CD14-positive monocyte (primary cell): ENCODE measurements around the gene MARCHF9. TPM values are rescaled to one million over a fixed set of nuclear protein-coding genes. Genes with fewer than 3 reads are reported as not detected.
A peak's percentile ranks its signal among the peaks of the same experiment; 100 is the strongest.

Experiments
- DNase-seq, 3 donors: peaks; one replicate each; pipeline ENCODE4 v3.0.0-alpha.2; 2011 to 2022
- H2AFZ ChIP-seq: 2 replicates; pipeline ENCODE4 v1.6.0; 2012; ENCODE audit warnings: mild to moderate bottlenecking, low read depth, low read length, inconsistent platforms; ENCODE audit not compliant: insufficient read depth, poor library complexity, severe bottlenecking
- H3K27ac ChIP-seq, 2 donors: 1 replicate in 1 of 2; 2 replicates in 1 of 2; pipeline ENCODE4 v1.5.1; 2012 to 2013; ENCODE audit warnings: low read length in 2 of 2, control low read depth in 1 of 2, inconsistent platforms in 1 of 2, low read depth in 1 of 2, mild to moderate bottlenecking in 1 of 2
- H3K27me3 ChIP-seq, 2 donors: one replicate each; pipeline versions ENCODE4 v1.6.0 to v1.6.1; 2011 to 2013; ENCODE audit warnings: low read length in 2 of 2; ENCODE audit not compliant: control insufficient read depth in 2 of 2, insufficient read depth in 2 of 2
- H3K36me3 ChIP-seq, 2 donors: replicated peaks in 1 of 2; 1 replicate in 1 of 2; 2 replicates in 1 of 2; pipeline versions ENCODE4 v1.5.1 to v1.6.1; 2012 to 2013; ENCODE audit warnings: low read length in 2 of 2, control low read depth in 1 of 2, inconsistent platforms in 1 of 2, mild to moderate bottlenecking in 1 of 2; ENCODE audit not compliant: insufficient read depth in 2 of 2, control insufficient read depth in 1 of 2
- H3K4me1 ChIP-seq, 2 donors: 1 replicate in 1 of 2; 2 replicates in 1 of 2; pipeline versions ENCODE4 v1.5.1 to v1.6.1; 2012 to 2013; ENCODE audit warnings: low read length in 2 of 2, control low read depth in 1 of 2, inconsistent platforms in 1 of 2, mild to moderate bottlenecking in 1 of 2, moderate library complexity in 1 of 2; ENCODE audit not compliant: insufficient read depth in 2 of 2, control insufficient read depth in 1 of 2
- H3K4me2 ChIP-seq: replicated peaks from 2 replicates; pipeline ENCODE3; 2012; ENCODE audit warnings: low read length, moderate library complexity, mild to moderate bottlenecking; ENCODE audit not compliant: poor library complexity, severe bottlenecking; ENCODE audit errors: extremely low read depth
- H3K4me3 ChIP-seq, 3 experiments: fragments of 200-600 bp in 1 of 3; sonication (generic) in 1 of 3; replicated peaks in 1 of 3; 1 replicate in 2 of 3; 2 replicates in 1 of 3; pipeline ENCODE4 v1.5.1; 2011 to 2013; ENCODE audit warnings: low read length in 3 of 3, mild to moderate bottlenecking in 3 of 3, control low read depth in 2 of 3, low read depth in 2 of 3, inconsistent platforms in 1 of 3, moderate library complexity in 1 of 3
- H3K79me2 ChIP-seq: 2 replicates; pipeline ENCODE4 v1.6.0; 2012; ENCODE audit warnings: mild to moderate bottlenecking, control low read depth, inconsistent platforms, low read length, moderate library complexity; ENCODE audit not compliant: insufficient read depth
- H3K9ac ChIP-seq: 2 replicates; pipeline ENCODE4 v1.6.0; 2017; ENCODE audit warnings: low read length, mild to moderate bottlenecking; ENCODE audit not compliant: insufficient read depth, poor library complexity, severe bottlenecking
- H3K9me3 ChIP-seq, 2 donors: replicated peaks in 1 of 2; 1 replicate in 1 of 2; 2 replicates in 1 of 2; pipeline versions ENCODE4 v1.5.1 to v1.6.1; 2012 to 2013; ENCODE audit warnings: low read length in 2 of 2, control low read depth in 1 of 2; ENCODE audit not compliant: control insufficient read depth in 1 of 2, insufficient read depth in 1 of 2
- H4K20me1 ChIP-seq: 2 replicates; pipeline ENCODE4 v1.6.0; 2012; ENCODE audit warnings: mild to moderate bottlenecking, low read length, control low read depth, moderate library complexity; ENCODE audit not compliant: insufficient read depth
- H3K27ac Mint-ChIP-seq, 7 donors: one replicate each; pipeline ENCODE4 v1.8.0; 2020; ENCODE audit warnings: mild to moderate bottlenecking in 7 of 7, mixed read lengths in 7 of 7, moderate library complexity in 6 of 7, inconsistent platforms in 2 of 7
- H3K27me3 Mint-ChIP-seq, 3 donors: one replicate each; pipeline ENCODE4 v1.8.0; 2021 to 2022; ENCODE audit warnings: low read depth in 3 of 3, mild to moderate bottlenecking in 3 of 3, mixed read lengths in 3 of 3, moderate library complexity in 3 of 3, inconsistent platforms in 1 of 3
- H3K36me3 Mint-ChIP-seq, 2 donors: one replicate each; pipeline ENCODE4 v1.8.0; 2020; ENCODE audit warnings: mixed read lengths in 2 of 2, inconsistent platforms in 1 of 2, mild to moderate bottlenecking in 1 of 2
- H3K4me1 Mint-ChIP-seq: one replicate; pipeline ENCODE4 v1.8.0; 2020; ENCODE audit warnings: mild to moderate bottlenecking, mixed read lengths
- H3K4me3 Mint-ChIP-seq, 2 donors: one replicate each; pipeline ENCODE4 v1.8.0; 2020; ENCODE audit warnings: mild to moderate bottlenecking in 2 of 2, mixed read lengths in 2 of 2, moderate library complexity in 1 of 2
- H3K9me3 Mint-ChIP-seq, 7 donors: one replicate each; pipeline ENCODE4 v1.8.0; 2020 to 2022; ENCODE audit warnings: mixed read lengths in 7 of 7, mild to moderate bottlenecking in 6 of 7, moderate library complexity in 6 of 7, inconsistent platforms in 2 of 7
- WGBS: methylation state at CpG from one replicate; pipeline ENCODE4 v1.1.5; 2013; ENCODE audit warnings: missing lambda C conversion rate; ENCODE audit not compliant: insufficient coverage; 5-methylcytosine and 5-hydroxymethylcytosine counted together
- intact Hi-C, 2 donors: fragments of 100-400 bp; cut with micrococcal nuclease; formaldehyde crosslinking; loops; one replicate each; pipeline versions ENCODE4 v1.15.0 to v1.15.1; 2023
- polyA plus RNA-seq, 3 donors: library from polyadenylated mRNA; depleted of rRNA in 1 of 3; unstranded in 2 of 3; stranded (reverse) in 1 of 3; fragments of 300-500 nt in 2 of 3; fragments of >200 nt in 1 of 3; fragmentation: Illumina TruSeq in 2 of 3; gene quantifications; 1 replicate in 2 of 3; 2 replicates in 1 of 3; pipeline ENCODE4 v1.2.3, GENCODE V29; 2012 to 2021
- TF ChIP-seq, protein P1 (sequence below): fragments of 200-600 bp; IDR thresholded peaks from one replicate; pipeline ENCODE4 v1.8.0; 2022; ENCODE audit warnings: antibody characterized with exemption, mild to moderate bottlenecking

MARCHF9 gene
- polyA plus RNA-seq, 3 donors: 0.14 to 9.5 (median 0.23) TPM

DNA sequence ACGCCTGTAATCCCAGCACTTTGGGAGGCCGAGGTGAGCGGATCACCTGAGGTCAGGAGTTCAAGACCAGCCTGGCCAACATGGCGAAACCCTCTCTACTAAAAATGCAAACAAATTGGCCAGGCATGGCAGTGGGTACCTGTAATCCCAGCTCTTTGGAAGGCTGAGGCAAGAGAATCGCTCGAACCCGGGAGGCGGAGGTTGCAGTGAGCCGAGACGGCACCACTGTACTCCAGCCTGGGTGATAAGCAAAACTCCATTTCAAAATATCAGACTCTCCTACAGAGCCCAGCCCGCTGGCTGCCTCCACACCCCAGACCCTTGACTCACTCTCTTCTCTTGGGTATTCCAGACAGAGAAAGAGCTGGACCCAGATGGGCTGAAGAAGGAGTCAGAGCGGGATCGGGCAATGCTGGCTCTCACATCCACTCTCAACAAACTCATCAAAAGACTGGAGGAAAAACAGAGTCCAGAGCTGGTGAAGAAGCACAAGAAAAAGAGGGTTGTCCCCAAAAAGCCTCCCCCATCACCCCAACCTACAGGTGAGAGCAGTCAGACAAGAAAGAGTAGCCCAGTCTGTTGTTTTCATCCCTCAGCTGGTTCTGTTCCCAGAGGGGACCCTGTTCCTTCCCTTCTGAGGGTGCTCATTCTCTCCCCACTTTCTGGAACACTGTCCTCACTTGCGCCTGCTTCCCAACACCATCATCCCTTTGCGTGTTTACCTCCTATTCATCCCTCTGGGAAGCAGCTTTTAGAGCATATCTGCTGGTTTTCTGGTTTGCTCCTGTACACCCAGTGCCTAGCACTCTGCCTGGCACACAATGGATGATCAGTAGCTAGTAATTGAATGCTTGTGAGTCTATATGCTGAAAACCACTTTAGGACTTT lies 36.0 kb upstream of the MARCHF9 start:
- Histone ChIP-seq H3K79me2 (no peaks in the 10 kb centered on the region), H3K27me3 (no peaks in the 10 kb centered on the region), H4K20me1 (peaks cover 12% of the 10 kb centered on the region), H3K4me3 (no peak overlapping the region), H3K4me1 (no peaks in the 10 kb centered on the region), H3K9ac (no peak overlapping the region), H3K27ac (no peak overlapping the region), H2AFZ (no peak overlapping the region), H3K4me2 (no peak overlapping the region), H3K36me3 (peaks cover 77 to 79% of the 10 kb centered on the region in 2 donors), H3K9me3 (no peaks in the 10 kb centered on the region)
- H3K27me3 Mint-ChIP-seq: no peaks in the 10 kb centered on the region
- H3K36me3 Mint-ChIP-seq: peaks cover 69 to 75% of the 10 kb centered on the region in 2 donors
- peaks cover 0 to 2% (median 0%) of the 10 kb centered on the region in 7 donors for H3K9me3 Mint-ChIP-seq
- peak overlapping the region in 1 of 7 donors; percentile 62 for H3K27ac Mint-ChIP-seq
- intact Hi-C loops: no loop called here
- no peaks in the 10 kb centered on the region for H3K4me1 Mint-ChIP-seq
- no peak for DNase-seq
- no peak overlapping the region for H3K4me3 Mint-ChIP-seq
- TF ChIP-seq, protein P1, sequence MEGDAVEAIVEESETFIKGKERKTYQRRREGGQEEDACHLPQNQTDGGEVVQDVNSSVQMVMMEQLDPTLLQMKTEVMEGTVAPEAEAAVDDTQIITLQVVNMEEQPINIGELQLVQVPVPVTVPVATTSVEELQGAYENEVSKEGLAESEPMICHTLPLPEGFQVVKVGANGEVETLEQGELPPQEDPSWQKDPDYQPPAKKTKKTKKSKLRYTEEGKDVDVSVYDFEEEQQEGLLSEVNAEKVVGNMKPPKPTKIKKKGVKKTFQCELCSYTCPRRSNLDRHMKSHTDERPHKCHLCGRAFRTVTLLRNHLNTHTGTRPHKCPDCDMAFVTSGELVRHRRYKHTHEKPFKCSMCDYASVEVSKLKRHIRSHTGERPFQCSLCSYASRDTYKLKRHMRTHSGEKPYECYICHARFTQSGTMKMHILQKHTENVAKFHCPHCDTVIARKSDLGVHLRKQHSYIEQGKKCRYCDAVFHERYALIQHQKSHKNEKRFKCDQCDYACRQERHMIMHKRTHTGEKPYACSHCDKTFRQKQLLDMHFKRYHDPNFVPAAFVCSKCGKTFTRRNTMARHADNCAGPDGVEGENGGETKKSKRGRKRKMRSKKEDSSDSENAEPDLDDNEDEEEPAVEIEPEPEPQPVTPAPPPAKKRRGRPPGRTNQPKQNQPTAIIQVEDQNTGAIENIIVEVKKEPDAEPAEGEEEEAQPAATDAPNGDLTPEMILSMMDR: no peak
- WGBS: 97% methylated on average over 8 of the region's 15 CpGs

DNA sequence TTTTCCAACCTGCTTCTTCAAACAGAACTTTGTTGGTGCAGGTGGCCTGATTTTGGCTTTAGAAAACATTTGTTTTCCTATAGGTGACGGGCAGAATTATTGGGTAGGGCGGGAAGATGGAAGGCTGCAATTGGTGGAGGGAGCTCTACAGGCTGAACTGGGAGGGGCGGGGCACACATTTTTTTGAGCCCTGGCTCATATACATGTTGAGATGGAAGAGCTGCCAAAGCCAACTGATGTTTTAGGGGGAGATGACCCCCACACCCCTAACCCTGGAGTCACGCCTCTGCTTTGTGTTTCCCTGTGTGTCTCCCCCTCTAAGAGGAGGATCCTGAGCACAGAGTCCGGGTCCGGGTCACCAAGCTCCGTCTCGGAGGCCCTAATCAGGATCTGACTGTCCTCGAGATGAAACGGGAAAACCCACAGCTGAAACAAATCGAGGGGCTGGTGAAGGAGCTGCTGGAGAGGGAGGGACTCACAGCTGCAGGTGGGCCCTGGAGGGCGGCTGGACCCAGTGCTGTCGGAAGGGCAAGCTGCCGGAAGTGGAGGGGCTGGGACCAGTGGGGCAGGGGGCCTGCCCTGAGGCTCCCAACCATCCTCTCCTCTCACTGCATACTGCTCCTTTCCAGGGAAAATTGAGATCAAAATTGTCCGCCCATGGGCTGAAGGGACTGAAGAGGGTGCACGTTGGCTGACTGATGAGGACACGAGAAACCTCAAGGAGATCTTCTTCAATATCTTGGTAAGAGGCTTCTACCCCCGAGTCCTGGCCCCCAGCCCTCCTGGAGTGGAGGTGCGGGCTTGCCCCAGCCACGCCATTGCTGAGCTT lies 34.9 kb upstream of the MARCHF9 start:
- no peaks in the 10 kb centered on the region for H3K4me1 ChIP-seq
- 98% methylated on average over 6 of the region's 20 CpGs for WGBS
- H3K9ac ChIP-seq: no peak overlapping the region
- H3K4me1 Mint-ChIP-seq: peaks cover 3% of the 10 kb centered on the region
- peak overlapping the region in 2 of 7 donors; percentile 34 to 75 for H3K27ac Mint-ChIP-seq
- TF ChIP-seq, protein P1: no peak
- H3K36me3 Mint-ChIP-seq: peaks cover 66 to 67% of the 10 kb centered on the region in 2 donors
- no peak overlapping the region for H3K4me3 ChIP-seq
- peaks cover 67 to 71% of the 10 kb centered on the region in 2 donors for H3K36me3 ChIP-seq
- no peak overlapping the region for H3K27ac ChIP-seq
- H3K27me3 Mint-ChIP-seq: peaks cover 0 to 2% (median 0%) of the 10 kb centered on the region in 3 donors
- H3K9me3 ChIP-seq: no peaks in the 10 kb centered on the region
- H4K20me1 ChIP-seq: peaks cover 12% of the 10 kb centered on the region
- H2AFZ ChIP-seq: no peak overlapping the region
- H3K9me3 Mint-ChIP-seq: peaks cover 0 to 2% (median 0%) of the 10 kb centered on the region in 7 donors
- intact Hi-C loops: no loop called here
- no peak for DNase-seq
- H3K79me2 ChIP-seq: no peaks in the 10 kb centered on the region
- H3K27me3 ChIP-seq: no peaks in the 10 kb centered on the region
- no peak overlapping the region for H3K4me3 Mint-ChIP-seq
- no peak overlapping the region for H3K4me2 ChIP-seq
